Subcutaneous adipose tissue (tissue), 4 donors: ENCODE measurements around the gene RIPK3. TPM values are rescaled to one million over a fixed set of nuclear protein-coding genes. Genes with fewer than 3 reads are reported as not detected.

Experiments used
- total RNA-seq, 4 donors: library from RNA; depleted of rRNA; stranded (reverse); fragments of >200 nt; gene quantifications; one replicate each; pipeline ENCODE4 v1.1.0, GENCODE V29; 2016
- TF ChIP-seq, protein P1 (sequence below): fragments of 450-650 bp; IDR thresholded peaks from one replicate; pipeline ENCODE4 v1.5.1; 2016; ENCODE audit warnings: low read depth, mild to moderate bottlenecking, control low read depth, antibody characterized with exemption, moderate library complexity

RIPK3 gene
- total RNA-seq, 4 donors from 2014 or later = 10.3 to 14.3 (median 12.3) TPM

DNA sequence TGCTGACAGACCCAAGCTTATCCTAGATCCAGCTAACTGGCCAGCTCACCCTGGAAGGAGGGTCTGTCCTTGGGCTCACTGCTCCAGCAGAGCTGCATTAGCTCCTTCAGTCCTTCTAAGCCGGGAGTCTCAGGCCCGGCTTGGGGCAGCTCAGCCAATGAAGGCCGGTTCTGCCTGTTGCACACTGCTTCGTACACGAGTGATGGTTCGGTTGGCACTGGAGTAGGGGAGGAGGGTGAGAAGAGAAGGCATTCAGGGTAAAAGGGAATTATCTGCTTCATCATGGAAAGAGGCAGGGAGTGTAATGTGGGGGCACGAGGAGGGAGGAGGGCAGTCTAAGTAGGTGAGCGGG lies 2.0 kb downstream of the RIPK3 start:
- TF ChIP-seq, protein P1, sequence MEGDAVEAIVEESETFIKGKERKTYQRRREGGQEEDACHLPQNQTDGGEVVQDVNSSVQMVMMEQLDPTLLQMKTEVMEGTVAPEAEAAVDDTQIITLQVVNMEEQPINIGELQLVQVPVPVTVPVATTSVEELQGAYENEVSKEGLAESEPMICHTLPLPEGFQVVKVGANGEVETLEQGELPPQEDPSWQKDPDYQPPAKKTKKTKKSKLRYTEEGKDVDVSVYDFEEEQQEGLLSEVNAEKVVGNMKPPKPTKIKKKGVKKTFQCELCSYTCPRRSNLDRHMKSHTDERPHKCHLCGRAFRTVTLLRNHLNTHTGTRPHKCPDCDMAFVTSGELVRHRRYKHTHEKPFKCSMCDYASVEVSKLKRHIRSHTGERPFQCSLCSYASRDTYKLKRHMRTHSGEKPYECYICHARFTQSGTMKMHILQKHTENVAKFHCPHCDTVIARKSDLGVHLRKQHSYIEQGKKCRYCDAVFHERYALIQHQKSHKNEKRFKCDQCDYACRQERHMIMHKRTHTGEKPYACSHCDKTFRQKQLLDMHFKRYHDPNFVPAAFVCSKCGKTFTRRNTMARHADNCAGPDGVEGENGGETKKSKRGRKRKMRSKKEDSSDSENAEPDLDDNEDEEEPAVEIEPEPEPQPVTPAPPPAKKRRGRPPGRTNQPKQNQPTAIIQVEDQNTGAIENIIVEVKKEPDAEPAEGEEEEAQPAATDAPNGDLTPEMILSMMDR = no peak

DNA sequence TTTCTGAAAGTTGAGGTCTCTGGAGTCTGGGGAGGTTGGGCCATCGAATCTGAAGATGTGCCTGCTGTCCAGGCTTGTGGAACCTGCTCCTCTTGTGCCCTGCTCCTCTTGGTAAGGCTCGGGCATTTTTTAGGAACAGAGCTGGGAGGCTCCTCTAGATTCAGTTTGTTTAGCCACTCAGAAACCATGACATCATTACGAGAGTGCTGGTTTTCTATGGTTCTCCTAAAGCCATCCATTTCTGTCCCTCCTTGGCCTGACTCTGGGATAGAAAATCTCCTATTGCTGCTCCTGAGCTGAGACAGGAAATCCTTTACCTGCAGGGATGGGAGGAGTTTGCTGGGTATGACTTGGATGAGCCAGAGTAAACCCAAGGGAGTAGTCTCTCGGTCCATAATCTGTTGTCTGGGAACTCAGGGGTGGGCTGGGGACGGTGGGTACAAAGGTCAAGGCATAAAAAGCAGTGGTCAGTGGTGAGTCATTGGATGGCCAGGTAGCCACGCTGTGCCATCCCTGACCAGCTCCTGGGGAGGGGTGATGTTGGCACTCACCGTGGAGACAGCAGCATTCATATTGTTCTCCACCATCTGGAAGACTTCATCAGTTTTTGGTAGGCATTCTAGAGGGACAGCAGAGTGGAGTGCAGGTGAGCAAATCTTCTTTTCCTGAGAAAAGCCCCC lies 2.5 kb downstream of the RIPK3 start:
- TF ChIP-seq, protein P1 = no peak

DNA sequence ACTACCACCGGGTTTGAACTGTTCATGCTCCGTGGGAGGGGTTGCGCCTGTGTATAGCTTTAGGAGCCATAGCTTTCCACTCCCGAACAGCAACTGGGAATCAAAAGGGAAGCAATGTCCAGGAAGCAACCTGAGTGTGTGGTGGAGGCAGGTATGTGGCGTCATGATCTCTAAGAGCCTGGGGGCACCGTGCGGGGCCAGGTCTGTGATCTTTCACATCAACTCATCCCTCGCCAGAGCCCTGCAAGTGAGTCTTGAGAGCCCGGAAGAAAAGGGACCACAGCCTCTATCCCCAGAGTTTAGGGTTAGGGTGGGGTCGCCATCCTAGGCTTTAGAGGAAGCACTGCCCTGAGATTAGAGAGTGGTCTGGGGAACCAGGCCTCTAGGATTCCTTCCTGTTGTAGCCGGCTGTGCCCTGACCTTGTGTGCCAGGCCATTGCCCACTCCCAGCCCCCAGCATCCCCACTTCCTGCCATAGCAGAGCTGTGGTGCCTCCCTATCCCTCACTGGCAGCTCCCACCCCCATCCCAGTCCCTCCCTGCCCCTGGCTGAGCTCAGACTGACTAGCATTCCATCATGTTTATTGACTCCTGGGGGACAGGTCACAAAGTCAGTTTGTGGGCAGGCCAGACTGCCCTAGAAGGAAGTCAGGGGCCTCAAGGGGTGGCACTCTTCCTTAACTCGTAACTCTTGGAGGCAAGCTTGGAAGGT lies 4.2 kb downstream of the RIPK3 start:
- TF ChIP-seq, protein P1 = no peak

DNA sequence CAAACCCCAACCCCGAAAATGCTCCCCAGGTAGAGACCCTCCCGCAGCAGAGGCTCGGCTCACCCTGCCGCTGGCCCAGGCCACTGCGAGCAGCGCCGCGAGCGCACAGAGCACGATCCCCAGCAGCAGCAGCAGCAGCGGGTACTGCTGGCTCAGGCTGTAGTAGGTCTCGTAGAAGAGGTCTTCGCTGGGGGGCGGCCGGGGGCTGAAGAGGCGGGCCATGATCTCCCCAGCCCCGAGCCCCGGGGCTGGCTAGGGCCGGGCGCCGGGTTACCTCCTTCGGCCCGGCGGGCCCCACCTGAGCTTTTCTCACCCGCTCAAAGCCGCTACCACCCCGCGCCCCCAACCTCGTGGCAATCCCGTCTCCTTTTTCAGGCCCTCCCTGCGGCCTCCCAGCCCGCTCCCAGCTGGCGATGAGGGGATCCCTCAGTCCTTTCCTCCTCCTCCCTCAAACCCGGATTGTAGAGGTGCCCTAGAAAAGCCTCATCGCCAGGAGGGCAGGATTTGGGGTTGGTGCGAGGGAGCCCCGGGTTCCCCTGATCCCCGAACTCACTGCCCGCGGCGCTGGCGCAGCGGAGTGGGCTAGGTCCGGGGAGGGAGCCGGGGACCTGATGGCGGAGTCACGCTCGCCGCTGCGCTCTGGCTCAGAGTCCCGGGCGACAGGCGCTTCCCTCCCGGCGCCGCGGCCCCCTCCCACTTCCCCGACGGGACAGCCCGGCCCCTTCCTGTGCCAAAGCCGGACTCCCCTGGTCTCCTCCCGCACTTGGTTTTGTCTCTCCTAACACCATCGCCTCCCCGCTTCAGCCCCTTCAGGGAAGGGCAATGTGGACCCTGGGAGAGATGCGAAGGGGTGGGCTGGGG lies 5.1 kb downstream of the RIPK3 start, which contains the start of gene ADCY4:
Gene ADCY4 (minus strand): TSS at position 641 of the 861 bp plus-strand sequence. CDS start 419 bp downstream, at position 222.
- TF ChIP-seq, protein P1 = no peak

DNA sequence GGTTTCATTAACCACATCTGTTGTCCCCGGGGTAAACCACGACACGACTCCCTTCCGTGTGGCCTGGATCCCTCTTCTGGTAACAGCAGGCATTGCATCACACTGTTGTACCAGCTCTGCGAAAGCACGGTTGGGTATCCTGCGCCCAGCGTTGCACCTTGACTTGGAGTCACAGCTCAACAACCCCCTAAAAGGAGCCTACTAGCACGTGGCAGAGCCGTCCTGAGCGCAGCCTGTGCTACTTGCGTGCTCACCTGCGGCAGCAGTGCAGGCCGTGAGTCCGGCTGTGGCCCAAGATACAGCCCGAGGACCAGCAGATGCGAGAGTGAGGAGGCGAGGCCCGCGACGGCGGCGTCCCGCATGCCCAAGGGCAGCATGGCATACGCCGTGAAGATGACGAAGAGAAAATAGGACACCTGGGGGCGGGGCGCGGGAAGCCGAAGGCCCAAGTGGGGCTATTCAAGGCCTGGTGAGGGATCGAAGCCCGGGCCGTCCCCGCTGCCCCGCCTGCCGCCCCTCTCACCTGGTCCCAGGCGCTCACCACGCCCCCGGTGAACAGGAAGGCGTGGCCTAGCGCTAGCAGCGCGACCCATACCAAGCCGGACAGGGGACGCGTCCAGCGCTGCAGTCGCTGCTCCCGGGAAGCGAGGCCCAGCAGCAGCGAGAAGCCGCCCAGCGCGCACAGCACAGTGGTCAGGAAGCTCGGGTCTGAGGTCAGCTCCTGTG lies 7.4 kb downstream of the RIPK3 start:
- TF ChIP-seq, protein P1 = no peak

DNA sequence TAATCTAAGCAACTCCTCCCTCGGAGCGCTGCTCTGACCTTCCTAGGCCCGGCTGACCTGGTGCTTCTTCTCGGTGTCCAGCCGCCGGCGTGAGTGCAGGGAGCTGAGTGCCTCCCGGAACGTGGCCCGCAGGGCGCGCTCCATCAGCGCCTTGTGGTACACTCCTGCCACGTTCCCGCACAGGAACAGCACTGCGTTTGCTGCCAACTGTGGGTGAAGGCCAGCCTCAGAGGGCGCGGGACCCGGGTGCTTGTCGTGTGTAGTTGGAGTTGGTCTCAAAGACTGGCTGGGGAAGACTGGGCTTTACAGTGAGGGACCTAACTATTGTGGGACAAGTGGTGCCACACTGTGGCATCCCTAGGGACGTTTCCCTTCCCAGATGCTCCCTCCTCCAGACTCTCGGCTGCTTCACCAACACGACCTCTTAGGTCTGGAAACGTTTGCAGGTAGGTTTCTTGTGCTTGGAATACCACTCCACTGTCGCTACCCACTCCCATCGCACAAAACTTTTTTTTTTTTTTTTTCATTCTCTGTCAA lies 8.0 kb downstream of the RIPK3 start:
- TF ChIP-seq, protein P1 = no peak
